NCI-H2081 (cell line): ENCODE data around the gene SFPQ.
"Not testable (repeated sequence)": the region's sequence is repeated elsewhere in the genome, so short reads cannot be mapped to it uniquely, and the experiment has no call there.

Experiments used
- DNase-seq, 2 experiments: peaks; one replicate each; lab custom pipeline; 2025; lab: John Stamatoyannopoulos, UW

SFPQ gene, protein sequence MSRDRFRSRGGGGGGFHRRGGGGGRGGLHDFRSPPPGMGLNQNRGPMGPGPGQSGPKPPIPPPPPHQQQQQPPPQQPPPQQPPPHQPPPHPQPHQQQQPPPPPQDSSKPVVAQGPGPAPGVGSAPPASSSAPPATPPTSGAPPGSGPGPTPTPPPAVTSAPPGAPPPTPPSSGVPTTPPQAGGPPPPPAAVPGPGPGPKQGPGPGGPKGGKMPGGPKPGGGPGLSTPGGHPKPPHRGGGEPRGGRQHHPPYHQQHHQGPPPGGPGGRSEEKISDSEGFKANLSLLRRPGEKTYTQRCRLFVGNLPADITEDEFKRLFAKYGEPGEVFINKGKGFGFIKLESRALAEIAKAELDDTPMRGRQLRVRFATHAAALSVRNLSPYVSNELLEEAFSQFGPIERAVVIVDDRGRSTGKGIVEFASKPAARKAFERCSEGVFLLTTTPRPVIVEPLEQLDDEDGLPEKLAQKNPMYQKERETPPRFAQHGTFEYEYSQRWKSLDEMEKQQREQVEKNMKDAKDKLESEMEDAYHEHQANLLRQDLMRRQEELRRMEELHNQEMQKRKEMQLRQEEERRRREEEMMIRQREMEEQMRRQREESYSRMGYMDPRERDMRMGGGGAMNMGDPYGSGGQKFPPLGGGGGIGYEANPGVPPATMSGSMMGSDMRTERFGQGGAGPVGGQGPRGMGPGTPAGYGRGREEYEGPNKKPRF

DNA sequence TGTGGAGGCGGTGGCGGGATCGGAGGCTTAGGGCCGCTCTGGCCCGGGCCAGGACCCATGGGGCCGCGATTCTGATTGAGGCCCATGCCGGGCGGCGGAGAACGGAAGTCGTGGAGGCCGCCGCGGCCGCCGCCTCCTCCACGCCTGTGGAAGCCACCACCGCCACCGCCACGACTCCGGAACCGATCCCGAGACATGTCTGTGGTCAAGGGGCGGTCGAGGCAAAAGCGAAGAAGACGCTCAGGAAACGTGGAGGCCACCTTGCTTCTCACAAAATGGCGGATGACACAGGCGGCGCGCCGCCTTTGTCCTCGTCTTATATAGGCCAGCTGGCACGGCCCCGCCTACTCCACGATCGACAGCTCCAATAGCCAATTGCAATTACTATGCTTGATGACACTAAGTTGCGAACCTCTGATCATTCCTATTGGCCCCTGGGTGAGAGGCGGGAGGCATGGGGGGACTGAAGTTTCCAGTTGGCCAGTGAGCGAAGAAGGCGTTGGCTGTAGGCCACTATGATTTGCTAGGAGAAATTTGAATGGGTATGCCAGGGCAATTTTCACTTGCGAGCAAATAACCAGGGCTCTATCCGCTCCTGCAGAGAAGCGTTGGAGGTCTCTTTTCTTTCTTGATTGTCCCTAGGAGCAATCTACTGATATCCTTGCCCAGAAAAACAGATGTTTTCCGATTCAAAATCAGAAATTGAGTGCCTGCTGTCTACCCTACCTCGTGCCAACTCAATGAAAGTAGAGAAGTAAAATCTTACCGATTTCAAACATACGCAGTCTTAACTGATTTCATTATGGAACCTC, at the start of gene SFPQ:
TSS of gene SFPQ (minus strand) at position 293 of the 812 bp plus-strand sequence. CDS start at position 197, 96 bp downstream.
- DNase-seq, result peak; percentile 100

DNA sequence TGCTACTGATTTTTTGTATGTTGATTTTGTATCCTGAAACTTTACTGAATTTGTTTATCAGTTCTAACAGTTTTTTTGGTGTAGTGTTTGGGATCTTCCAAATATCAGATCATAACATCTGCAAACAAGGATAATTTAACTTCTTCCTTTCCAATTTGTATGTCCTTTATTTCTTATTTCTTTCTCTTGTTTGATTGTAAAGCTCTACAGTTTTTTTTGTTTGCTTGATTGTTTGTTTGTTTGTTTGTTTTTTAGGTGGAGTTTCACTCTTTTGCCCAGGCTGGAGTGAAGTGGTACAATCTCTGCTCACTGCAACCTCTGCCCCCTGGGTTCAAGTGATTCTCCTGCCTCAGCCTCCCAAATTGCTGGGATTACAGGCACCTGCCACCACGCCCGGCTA, 43.8 kb upstream of the SFPQ start:
- DNase-seq, result not testable (repeated sequence)

DNA sequence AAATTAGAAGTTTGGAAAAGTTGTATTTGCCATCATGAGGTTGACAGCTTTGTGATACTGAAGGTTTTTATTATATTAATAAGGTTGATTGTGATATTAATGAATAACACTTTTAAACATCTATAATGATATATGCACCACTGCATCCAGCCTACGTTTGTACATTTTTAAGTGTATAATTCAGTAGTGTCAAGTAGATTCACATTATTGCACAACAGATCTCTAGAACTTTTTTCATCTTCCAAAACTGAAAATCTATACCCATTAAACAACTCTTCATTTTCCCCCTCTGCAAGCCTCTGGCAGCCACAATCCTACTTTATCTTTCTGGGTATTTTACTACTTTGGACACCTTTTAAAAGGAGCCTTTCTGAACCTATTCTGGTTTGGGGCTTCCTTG, 38.3 kb upstream of the SFPQ start:
- DNase-seq, result no peak

DNA sequence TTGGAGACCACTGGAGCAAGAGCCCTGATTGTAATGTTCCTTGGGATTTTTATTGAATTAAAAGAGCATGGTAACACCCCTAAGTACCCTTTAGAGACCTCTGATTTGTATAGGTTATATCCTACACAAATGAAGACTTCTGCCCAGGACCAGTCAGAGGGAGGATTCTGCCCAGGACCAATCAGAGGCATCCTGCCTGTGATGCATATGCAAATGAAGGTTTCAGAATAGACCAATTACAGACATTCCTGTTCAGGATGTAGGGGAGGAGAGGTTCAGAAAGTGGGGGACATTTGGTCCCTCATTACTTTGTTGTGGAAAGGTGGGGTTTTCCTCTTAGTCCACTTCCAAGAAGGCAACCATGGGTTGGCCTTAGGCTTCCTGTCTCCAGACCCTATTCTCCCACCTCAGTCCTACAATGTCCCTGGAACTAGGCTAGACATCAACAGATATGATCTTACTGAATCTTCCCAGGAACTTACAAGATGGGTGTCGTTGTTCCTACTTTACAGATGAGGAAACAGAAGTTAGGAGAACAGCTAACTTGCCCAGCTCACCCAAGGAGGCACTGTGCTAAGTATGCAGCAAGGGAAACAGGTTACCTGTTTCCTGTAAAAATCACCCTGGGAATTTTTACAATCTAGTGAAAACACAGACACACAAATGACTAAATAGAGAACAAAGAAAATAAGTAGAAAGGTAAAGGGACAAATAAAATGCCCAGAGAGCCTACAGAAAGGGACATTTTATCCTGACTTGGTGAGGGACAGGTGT, 36.8 kb upstream of the SFPQ start:
- DNase-seq, result no peak

DNA sequence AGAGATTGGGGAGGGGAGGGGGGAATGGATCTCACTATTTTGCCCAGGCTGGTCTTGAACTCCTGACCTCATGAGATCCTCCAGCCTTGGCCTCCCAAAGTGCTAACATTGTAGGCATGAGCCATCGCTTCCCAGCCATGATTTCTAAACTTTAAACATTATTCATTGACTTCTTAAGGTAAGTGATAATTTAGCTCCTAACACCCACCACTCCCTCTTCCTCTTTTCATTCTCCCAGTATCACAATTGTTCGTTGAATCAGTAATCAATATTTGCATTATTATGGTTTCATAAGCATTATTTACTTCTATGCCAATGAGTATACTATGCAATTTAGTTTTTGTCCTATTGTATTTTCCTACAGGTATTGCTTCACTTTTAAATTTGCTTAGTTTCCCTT, 33.6 kb upstream of the SFPQ start:
- no peak for DNase-seq

DNA sequence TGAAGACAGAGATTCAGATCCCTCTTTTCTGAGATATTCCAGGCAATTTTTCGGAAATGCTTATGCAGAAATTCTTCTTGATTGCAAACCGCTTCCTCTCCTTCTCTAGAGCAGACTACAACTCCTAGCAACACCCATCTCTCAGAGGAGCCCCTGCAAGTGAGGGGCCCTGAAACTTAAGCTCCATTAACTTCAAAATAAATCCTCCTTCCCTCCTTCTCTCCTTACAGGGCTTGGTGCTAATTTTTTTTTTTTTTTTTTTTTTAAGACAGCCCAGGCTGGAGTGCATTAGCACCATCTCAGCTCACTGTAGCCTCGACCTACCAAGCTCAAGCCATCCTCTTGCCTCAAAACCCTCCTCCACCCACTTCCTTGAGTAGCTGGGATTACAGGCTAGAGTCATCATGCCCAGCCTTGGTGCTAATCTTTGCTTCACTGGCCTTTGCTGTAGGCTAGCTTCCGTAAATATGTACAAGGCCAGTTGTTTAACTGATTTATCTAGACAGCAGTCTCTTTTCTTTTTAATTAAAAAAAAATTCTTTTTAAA, 30.2 kb upstream of the SFPQ start:
- DNase-seq, result no peak

DNA sequence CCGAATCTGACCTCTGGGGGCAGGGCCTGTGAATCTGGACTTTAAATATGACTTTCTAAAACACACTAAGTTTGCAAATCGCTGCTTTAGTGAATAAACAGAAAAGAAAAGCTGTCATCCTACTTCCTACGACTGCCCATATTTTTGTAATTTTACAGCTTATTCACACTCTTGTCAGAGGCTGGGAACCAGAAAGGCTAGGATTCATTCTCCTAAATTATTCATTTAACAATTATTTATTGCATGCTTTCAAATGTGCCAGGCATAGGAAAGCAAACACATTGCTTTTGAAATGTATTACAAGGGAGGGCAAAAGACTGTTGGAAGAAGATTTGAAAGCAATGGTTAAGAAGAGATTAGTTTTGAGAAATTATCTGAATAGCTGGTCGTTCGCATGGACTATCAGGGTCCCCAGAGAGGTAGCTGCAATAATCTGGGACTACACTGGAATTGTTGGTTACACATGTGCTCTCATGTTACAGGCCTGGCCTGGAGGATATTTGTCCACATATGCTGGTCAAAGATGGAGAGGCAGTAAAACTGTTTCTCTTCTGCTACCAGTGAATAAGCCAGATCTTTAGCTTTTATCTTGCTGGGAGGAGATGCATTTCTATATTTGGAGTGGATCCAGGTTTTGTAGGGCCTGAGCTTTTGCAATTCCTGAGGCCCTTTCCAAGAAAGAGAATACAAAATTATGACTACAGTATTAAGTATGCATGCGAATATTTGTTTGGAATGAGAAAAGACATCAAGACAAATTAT, 29.6 kb upstream of the SFPQ start:
- no peak for DNase-seq

DNA sequence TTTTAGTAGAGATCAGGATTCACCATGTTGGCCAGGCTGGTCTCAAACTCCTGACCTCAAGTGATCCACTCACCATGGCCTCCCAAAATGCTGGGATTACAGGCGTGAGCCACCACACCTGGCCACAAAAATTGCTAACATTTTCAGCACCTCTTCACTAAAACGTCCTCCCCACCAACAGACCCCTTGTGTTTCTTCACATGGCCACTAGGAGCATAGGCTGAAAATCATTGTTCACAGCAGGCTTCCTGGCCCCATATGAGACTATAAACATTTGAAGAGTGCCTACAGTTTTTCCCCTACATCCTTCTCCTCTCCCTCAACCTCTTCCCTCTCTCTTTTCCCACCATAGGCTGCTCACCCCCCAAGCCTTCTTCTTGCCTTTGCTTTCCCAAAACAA, 28.0 kb upstream of the SFPQ start:
- no peak for DNase-seq

DNA sequence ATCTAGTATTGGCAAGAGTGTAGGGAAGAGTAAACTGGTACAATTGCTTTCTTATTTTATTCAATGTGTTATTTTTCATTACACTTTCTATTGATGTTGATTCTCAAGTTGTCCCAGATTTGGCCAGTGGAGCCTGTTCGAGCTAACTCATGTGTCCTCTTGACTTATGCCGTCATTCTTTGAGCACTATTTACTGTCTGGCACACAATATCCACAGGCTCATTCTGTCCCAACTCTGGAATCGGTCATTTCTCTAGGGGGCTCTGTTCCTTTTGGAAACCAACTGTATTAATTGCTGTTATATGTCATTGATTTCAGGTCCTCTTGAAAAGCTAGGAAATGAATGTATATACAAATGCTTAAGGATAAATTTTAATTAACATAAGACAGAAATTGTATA, 22.4 kb upstream of the SFPQ start:
- no peak for DNase-seq

DNA sequence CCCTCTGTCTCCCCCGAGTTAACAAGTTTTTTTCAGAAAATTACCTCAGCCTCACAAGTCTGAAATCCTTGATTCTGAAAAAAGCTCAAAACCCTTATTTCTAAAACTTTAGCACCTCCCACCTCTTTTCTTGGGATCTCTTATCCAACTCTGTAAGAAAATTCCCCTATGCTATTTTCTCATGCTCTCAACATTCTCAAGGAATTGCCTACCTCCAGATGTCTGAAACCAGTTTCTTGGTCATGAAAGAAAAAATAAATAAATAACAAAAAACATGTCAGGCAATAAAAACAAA, 18.1 kb upstream of the SFPQ start:
- DNase-seq, result no peak

DNA sequence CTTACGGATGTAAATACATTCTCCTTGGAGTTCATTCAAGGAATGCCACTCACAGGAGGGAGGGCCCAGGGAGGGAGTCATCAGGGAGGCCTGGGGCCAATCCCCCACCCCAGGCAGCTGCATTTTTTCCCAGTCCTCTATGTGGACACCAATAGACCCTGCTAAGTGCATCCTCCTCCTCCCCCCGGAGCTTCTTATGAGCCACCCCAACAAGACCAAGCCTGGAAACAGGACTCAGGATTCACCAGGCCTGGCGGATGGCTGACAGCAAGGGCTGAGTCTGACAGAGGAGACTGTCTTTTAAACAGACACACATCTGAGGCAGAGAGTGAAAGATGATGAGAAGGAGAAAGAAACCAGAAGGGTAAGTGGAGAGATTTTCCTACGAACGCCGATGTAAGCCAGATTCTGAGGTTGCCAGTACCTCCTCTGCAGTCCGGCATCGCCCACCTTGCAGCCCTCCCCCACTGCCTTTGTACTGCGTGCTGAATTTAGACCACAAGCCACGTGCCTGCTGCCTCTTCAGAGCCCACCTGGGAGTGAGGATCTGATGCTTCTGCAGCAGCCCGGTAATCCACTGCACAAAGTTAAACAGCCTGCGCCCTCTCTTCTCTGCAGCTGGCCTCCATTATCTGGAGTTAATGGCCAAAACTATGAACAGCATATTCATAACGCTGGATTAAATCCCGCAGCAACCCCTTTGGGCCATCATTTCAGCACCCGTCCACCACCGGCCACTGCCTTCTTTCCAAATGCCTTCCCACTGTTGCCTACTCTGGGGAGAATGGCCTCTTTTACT, 17.6 kb upstream of the SFPQ start:
- DNase-seq, result no peak

DNA sequence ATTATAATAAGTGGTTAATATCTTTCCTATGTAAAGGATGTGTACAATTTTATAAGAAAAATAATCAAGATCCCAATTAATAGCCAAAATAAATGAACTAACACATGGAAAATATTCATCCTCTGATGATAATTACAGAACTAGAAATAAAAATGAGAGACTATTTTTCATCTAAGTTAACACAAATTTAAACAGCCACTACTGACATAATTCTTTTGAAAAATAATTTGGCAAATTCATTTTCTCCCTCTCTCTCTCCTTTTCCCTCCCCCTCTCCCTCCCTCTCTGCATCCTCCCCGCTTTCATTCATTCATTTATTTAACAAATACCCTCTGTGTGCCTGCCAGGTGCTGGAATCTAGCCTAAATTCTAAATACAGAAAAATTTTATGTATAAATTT, 10.3 kb upstream of the SFPQ start:
- no peak for DNase-seq

DNA sequence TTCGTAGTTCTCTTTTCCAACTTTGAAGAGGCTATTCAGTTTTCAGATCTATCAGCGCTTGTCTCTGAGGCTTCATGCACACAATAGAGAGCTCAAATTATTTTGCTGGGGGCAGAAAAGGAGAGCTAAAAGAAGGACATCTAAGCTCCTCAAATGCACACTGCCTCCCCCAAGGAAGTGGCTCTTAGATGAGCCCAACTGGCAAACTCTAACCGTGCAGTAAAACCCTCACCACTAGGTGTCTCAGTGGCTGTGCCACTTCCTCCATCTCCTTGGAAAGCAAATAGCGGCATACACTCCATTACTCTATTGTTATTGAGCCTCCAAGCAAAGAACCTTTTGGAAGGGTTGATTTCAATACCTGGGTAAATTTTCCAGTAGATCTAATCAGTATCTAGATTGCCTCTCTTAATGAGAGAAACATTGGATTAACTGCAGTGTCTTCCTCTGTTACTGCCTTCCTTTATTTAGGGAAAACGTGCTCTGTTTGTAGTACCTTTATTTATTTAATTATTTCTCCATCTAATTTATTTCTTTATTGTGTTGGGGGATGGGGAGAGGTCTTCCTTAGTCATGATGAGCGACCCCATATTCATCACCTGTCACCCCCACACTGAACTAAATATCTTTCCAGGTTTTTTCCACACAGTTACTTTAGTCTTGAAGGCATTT, 9.2 kb upstream of the SFPQ start:
- DNase-seq, result peak; percentile 88 to 95

DNA sequence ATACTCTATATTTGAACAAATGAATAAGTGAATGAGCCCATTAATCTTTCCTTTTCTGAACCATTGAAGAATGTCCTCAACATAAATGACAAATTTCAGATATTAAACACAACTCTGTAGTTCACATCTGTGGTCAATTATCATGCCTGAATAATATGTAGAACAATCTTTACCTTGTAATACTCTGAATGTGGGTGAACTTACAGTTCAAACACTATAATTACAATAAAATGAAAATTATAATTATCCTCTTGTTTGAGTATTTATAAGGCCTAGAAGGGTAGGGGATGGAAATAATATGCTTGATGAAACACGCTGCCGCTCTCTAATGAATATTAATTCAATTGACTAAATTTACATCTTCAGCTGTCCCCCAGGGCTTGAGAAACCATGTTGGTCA, 8.7 kb upstream of the SFPQ start:
- no peak for DNase-seq

DNA sequence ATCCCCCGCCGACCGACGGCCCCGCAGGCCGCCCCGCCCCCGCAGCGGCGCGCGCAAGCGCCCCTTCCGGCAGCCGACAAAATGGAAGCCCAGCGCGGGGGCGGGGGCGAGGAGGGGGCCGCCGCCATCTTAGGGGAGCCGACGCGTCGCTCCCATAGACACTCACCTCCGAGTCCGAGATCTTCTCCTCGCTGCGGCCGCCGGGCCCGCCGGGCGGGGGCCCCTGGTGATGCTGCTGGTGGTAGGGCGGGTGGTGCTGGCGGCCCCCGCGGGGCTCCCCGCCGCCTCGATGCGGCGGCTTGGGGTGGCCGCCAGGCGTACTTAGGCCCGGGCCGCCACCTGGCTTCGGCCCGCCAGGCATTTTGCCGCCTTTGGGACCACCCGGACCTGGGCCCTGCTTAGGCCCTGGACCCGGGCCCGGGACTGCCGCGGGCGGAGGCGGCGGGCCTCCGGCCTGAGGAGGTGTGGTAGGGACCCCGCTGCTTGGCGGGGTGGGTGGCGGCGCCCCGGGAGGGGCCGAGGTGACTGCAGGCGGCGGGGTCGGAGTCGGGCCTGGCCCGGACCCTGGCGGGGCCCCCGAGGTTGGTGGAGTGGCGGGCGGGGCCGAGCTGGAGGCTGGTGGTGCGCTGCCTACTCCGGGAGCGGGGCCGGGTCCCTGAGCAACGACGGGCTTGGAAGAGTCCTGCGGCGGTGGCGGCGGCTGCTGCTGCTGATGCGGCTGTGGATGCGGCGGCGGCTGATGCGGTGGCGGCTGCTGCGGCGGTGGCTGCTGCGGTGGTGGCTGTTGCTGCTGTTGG, 691 bp downstream of the SFPQ start:
- peak; percentile 88 to 92 for DNase-seq

DNA sequence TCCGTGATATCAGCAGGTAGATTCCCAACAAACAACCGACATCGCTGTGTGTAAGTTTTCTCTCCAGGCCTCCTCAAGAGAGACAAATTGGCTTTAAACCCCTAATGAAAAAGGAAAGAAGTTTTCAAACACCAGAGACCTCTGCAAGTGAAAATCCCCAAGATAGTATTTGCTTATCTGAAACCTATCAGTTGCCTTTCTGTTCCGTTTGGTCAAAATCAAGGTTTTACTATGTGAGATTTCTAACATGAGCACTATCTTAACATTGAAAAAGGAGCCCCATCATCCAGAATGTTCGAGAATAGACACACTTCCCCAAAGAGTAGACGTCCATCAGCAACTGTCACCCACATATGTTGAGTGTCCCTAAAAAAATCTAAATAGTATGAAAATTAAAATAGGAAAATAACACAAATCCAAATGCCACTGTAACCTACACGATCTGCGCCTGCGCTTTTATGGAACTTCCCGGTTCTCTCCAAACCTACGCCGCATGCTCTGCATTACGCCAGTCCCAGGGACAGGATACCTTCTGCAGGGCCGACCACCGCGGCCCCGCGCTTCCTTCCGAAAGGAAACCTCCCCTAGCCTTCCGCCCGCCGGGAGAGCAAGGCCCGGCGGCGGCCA, 1.4 kb downstream of the SFPQ start:
- DNase-seq, result no peak

DNA sequence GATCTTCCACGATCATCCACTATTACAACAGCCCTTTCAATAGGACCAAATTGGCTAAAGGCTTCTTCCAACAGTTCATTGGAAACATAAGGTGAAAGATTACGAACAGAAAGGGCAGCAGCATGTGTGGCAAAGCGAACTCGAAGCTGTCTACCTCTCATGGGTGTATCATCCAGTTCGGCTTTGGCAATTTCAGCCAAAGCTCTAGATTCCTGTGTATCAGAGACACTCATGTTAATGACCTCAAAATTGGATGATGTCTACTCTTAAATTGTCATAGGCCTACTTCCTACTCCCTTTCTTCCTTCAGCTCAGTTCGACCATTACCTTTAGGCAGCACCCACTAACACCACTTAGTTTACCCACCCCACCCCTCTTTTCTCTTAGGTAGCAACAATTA, 2.2 kb downstream of the SFPQ start:
- no peak for DNase-seq
